ENCODE measurements around the gene CAMTA1.

The CAMTA1 gene

GRCh38 chr1:7638078-7638477 is 852.8 kb downstream of the CAMTA1 start:
- no peak for DNase-seq (ENCODE audit: low read depth)

DNA sequence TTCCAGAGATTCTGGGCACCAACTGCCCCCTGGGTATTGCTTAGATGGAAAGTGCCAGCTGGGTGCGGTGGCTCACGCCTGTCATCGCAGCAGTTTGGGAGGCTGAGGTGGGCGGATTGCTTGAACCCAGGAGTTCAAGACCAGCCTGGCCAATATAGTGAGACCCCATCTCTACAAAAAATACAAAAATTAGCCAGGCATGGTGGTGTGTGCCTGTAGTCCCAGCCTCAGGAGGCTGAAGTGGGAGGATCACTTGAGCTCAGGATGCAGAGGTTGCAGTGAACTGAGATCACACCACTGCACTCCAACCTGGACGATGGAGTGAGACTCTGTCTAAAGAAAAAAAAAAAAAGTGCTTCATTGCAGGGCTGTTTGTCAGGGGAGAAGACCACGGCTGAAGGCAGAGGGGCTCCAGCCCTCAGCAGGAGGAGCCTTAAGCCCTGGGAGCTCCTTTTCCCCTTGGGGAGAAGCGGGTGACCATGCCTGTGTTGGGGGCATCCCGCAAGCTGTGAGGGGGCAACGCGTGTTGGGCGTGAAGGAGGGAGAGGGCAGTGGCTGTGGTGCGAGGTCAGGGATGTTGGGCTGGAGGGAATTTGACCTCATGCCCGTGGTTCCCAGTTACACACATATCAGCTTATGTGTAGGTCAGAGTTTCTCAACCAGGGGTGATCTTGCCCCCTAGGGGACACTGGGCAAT is 854.3 kb downstream of the CAMTA1 start:
- no peak for DNase-seq (ENCODE audit: low read depth)

DNA sequence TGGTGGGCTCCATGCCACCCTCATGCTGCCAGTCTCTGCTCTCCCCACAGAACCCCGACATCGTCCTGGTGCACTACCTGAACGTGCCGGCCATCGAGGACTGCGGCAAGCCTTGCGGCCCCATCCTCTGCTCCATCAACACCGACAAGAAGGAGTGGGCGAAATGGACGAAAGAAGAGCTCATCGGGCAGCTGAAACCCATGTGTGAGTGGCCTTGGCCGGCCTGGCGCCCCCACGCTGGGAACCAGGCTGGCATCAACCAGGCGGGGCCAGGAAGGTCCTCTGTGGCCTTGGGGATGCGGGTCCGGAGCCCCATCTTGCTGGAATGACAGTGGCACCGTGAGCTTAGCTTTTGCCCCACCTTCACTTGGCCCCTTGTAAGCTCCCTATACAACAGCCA is 855.1 kb downstream of the CAMTA1 start:
- DNase-seq (ENCODE audit: low read depth), result no peak

- DNase-seq (ENCODE audit: low read depth), result no peak
These were observed 855.8 kb downstream of the CAMTA1 start for GRCh38 chr1:7640920-7641585.

GRCh38 chr1:7641587-7642417 is 856.5 kb downstream of the CAMTA1 start:
- no peak for DNase-seq (ENCODE audit: low read depth)

- DNase-seq (ENCODE audit: low read depth), result no peak
These were observed 857.1 kb downstream of the CAMTA1 start for GRCh38 chr1:7642418-7642704.

DNA sequence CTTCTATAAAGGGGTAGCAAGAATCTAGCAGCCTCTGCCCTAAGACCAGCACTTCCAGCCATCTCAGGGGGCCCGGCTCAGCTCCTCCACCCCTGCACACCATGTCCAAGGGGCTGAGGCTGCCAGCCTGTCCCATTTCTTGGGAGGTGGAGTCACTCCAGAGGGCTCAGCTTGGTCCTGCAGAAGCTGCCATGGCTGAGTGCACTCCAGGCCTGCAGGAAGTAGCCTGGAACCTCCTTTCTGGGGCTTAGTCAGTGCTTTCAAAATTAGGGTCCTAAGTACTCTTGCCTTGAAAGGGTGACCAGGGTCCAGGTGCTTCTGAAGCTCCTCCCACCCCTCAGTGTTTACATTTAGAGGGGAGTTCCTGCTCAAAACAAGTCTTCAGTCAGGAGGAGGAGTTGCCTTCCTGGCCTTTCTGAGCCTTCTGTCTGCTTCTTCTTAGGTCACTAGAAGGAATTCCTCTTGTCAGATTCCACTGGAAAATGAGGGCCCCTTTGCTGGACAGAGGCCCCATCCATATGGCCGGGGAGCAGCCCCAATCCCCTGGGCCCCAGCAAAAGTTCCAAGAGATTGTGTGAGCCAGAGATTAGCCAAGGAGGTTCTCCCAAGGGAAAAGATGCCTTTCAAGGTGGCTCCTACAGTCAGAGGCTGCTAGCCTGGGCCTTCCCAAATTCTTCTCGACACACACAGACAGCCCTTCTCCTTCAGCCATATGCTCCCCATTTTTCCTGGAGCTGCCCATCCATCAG is 857.7 kb downstream of the CAMTA1 start:
- no peak for DNase-seq (ENCODE audit: low read depth)

DNA sequence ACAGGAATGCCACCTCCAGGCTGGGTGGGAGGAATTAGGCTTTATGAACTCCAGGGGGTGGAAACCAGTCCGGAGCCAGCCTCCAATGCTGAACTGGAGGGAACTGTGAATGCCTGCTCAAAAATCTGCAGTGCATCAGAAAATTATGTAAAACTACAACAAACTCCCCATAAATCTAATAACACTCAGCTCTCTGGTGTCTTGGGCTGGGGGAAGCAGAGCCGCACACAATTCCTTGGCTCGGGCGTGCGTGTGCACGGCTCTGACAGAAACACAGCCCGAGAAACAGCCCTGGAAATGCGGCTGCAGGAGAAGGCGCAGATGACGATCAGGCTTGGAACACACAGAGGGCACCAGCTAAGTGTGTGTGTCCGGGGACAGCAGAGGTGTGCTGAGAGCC is 858.3 kb downstream of the CAMTA1 start:
- DNase-seq (ENCODE audit: low read depth), result no peak

DNA sequence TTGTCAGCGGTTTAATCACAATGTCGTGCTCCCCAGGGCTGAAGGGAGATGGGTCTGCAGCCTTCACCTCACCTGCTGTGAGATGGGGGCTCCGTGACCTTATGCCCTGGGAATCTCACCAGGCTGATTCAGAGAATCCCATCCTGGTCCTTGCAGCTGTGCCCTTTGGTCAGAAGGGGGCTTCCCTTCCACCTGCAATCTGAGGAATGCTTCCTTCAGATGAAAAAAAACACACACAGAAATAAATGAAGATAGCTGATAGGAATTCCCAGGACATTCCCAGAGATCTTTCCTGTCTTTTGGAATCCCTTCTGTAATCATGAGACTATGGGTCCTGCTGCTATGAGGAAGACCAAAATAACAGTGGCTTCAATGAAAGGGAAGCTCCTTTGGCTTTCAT is 858.8 kb downstream of the CAMTA1 start:
- DNase-seq (ENCODE audit: low read depth), result no peak

DNA sequence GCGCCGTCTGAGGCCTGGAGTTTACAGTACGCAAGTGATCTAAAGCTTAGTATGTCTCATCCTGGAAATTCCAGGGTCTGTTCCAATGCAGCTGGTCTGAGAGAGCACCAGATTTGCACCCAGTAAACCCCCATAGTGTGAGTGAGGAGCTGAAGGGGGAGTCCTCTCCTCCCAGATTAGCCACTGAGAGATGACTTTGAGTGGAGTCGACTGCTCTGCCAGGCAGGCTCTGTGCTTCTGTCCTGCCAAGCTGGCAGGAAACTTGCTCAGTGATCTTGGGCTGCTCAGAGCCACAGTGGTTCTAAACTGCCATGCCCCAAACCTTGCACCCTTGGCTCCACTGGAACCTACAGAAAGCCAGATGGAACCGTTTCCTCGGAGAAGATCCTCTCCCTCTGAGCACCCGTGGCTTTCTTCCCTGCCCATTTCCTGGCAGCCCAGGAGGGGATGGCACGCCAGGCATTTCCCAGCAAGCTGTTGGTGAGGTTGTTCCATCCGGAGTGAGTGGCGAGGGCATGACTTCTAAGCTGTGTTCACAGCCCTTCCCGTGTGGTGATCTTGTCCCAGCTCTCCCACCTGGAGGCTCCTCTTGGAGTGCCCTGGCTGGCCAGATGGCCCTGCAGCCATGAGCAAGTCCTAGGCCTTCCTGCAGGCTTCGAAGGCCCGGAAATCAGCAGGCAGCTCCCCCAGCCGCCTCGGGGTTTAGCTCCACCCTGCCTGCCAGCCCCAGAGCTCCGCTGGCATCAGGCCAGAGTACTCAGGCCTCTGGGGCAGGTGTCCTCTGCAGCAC is 859.9 kb downstream of the CAMTA1 start:
- no peak for DNase-seq (ENCODE audit: low read depth)

DNA sequence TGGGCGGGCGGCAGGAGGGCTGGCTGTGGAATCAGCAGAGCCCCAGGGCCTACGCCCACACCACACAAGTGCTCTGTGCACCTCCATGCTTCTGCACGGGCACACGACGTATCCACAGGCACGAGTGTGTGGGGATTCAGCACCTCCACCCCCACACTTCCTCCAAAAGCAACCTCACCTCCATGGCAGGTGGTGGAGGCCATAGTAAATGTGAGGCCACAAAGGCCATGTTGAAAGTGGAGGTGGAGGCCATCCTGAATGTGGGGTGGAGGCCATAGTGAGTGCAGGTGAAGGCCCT is 860.4 kb downstream of the CAMTA1 start:
- no peak for DNase-seq (ENCODE audit: low read depth)

DNA sequence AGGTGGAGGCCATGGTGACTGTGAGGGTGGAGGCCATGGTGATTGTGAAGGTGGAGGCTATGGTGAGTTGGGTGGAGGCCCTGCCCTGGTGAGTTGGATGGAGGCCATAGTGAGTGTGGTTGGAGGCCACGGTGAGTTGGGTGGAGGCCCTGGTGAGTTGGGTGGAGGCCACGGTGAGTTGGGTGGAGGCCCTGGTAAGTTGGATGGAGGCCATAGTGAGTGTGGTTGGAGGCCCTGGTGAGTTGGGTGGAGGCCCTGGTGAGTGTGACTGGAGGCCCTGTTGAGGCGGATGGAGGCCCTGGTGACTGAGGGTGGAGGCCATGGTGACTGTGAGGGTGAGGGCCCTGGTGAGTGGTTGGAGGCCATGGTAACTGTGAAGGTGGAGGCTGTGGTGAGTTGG is 860.9 kb downstream of the CAMTA1 start:
- DNase-seq (ENCODE audit: low read depth), result no peak

- peak; percentile 41 for DNase-seq (ENCODE audit: low read depth)
These were observed 862.0 kb downstream of the CAMTA1 start for GRCh38 chr1:7646981-7647901.

DNA sequence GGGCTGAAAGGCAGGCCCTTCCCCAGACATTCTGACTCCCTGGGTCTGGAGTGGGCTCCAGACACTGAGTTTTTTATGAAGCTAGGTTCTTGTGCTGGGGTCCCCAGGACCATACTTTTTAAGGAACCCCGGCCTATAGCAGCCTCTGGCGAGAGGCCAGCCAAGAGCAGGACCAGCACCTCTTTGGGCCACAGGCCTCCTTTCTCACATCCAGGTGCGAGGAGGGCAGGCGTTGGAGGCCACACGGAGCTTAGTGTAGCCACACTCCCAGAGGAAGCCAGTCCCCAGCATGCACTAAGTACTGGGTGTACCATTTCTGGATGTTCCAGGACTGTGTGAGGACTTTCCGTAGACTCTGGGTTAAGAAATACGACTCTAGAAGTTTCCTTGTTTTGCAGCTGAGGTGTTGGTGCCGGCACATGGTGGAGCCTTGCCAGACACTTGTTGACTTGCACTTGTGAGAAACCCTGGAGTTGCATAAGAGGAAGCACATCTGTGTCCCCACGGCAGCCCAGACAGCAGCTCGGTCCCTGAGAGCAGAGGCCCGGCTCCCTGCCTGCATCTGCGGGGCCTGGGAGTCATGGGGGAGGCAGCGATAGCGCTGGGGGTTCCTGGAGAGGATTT is 863.6 kb downstream of the CAMTA1 start:
- no peak for DNase-seq (ENCODE audit: low read depth)

DNA sequence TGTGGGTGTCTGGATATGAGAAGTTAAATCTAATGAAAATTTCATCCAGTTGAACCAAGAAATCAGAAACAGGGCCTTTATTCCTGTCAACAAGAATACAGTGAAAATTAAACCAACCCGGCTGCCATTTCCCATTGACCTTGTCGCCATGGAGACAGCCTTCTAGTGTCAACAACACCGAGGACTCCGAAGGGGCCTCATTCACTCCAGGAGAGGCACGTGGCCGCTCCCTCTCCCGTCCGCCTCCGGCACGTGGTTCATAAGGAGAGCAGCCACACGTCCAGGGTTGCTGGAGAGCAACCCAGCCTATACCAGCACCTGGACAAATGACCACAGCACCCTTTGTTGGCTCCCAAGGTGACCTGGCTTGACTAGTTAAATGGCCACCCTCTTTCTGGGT is 865.5 kb downstream of the CAMTA1 start:
- DNase-seq (ENCODE audit: low read depth), result no peak

- no peak for DNase-seq (ENCODE audit: low read depth)
These were observed 865.9 kb downstream of the CAMTA1 start for GRCh38 chr1:7651203-7651602.

GRCh38 chr1:7652061-7652460 is 866.8 kb downstream of the CAMTA1 start:
- DNase-seq (ENCODE audit: low read depth), result no peak

- no peak for DNase-seq (ENCODE audit: low read depth)
These were observed 867.4 kb downstream of the CAMTA1 start for GRCh38 chr1:7652515-7653098.

DNA sequence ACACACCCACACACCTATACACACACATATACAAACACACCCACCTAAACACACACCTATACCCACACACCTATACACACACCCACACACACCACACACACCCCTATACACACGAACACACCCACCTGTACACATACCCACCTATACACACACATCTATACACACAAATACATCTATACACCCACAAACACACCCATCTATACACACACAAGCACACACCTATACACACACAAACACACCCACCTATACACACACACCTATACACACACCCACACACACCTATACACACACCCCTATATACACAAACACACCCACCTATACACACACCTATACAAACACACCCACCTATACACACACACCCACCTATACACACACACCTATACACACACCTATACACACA is 869.5 kb downstream of the CAMTA1 start:
- DNase-seq (ENCODE audit: low read depth), result no peak

DNA sequence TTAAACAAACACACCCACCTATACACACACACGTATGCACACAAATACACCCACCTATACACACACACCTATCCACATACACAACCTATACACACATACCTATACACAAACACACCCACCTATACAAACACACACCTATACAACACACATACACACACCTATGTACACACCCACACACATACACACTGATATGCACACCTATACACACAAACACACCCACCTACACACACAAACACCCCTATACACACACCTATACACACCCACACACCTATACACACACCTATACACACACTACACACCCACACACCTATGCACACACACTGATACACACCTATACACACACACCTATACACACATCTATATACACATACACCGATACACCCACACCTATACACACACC is 870.1 kb downstream of the CAMTA1 start:
- DNase-seq (ENCODE audit: low read depth), result no peak
